ENCODE results near the gene TREML2.

GRCh38 chr6:41247882-41248705 lies 47.1 kb upstream of the TREML2 start:
- TF ChIP-seq SRSF9 (IDR thresholded peaks at IDR 0.05; ENCODE audit: borderline replicate concordance, insufficient read depth, low read depth, low read length, poor library complexity, severe bottlenecking) (no peak), CTCF (CRISPR knock-in tag; IDR thresholded peaks at IDR 0.05) (no peak), ELF1 (CRISPR knock-in tag; IDR thresholded peaks at IDR 0.05) (no peak), KDM3A (CRISPR knock-in tag; IDR thresholded peaks at IDR 0.05; ENCODE audit: low read depth) (no peak), ZNF143 (CRISPR knock-in tag; IDR thresholded peaks at IDR 0.05) (no peak), RBM22 (optimal IDR thresholded peaks at IDR 0.05; ENCODE audit: low read length) (no peak), ZSCAN12 (CRISPR knock-in tag; IDR thresholded peaks at IDR 0.05) (no peak), ZNF451 (CRISPR knock-in tag; IDR thresholded peaks at IDR 0.05) (no peak), EP300 (IDR thresholded peaks at IDR 0.05; ENCODE audit: low read depth in 2 of 2, low read length in 2 of 2) (no peak), EP300 (CRISPR knock-in tag; IDR thresholded peaks at IDR 0.05; ENCODE audit: borderline replicate concordance) (no peak)
- TF ChIP-seq, protein P1, sequence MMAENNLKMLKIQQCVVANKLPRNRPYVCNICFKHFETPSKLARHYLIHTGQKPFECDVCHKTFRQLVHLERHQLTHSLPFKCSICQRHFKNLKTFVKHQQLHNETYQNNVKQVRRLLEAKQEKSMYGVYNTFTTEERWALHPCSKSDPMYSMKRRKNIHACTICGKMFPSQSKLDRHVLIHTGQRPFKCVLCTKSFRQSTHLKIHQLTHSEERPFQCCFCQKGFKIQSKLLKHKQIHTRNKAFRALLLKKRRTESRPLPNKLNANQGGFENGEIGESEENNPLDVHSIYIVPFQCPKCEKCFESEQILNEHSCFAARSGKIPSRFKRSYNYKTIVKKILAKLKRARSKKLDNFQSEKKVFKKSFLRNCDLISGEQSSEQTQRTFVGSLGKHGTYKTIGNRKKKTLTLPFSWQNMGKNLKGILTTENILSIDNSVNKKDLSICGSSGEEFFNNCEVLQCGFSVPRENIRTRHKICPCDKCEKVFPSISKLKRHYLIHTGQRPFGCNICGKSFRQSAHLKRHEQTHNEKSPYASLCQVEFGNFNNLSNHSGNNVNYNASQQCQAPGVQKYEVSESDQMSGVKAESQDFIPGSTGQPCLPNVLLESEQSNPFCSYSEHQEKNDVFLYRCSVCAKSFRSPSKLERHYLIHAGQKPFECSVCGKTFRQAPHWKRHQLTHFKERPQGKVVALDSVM (CRISPR knock-in tag; IDR thresholded peaks at IDR 0.05): no peak
